GM21367 (cell line): ENCODE data around the gene CST9L.

Source experiments
- ATAC-seq: cut with Tn5 transposase; IDR thresholded peaks from one replicate; pipeline ENCODE4 v1.9.1; 2021; ENCODE audit not compliant: unreplicated experiment

The CST9L gene, protein sequence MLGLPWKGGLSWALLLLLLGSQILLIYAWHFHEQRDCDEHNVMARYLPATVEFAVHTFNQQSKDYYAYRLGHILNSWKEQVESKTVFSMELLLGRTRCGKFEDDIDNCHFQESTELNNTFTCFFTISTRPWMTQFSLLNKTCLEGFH

GRCh38 chr20:23568320-23568970 lies at the start of gene CST9L:
Gene CST9L (minus strand): TSS chr20:23568484. CDS start chr20:23568450, 34 bp downstream.
- ATAC-seq = no peak

DNA sequence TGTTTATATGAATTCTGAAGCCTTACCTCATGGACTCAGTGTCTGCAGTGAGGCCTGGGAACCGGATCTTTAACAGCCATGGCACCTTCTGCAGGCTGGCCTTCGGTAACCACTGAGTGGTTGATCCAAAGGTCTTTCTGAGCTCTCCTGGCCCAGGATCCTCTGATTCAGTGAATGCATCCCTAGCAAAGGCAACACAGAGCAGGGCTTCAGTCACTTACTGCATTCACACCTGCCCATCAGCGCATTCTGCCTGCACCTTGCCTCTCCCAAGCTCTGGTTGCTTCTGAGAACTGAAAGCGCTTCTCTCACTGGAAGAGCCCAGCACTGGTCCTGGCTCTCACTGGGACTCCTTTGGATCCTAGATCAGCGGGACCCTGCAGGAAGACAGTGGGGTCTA lies 45.9 kb upstream of the CST9L start:
- no peak for ATAC-seq

- ATAC-seq = no peak
These were observed 45.4 kb upstream of the CST9L start for GRCh38 chr20:23613676-23614075.

GRCh38 chr20:23612396-23612795 lies 44.1 kb upstream of the CST9L start:
- no peak for ATAC-seq

DNA sequence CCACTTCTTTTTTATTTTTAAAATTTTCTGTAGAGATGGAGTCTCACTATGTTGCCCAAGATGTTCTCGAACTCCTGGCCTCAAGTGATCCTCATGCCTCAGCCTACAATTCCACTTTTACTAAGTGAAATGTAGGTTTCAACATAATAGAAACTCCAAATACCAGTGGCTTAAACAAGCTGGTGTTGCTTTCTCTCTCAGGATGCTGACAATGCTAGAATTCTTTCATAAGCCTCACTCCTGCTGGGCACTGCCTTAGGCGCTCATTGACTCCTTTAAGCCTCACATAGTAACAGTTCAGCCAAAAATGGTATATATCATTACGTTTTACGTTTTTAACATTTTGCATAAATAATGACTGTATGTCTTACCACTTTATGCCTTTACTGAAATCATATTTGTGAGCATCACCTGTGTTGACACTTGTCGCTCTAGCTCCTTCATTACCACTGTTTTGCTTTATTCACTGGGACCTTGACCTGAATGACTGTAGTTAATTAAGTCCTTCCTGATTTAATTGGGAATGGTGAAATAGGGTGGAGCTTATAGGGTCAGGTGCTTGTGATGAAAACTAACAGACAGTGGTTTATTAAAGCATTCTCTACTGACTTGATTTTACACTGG lies 41.3 kb upstream of the CST9L start:
- no peak for ATAC-seq

GRCh38 chr20:23608251-23608846 lies 40.1 kb upstream of the CST9L start:
- no peak for ATAC-seq

GRCh38 chr20:23607497-23608245 lies 39.4 kb upstream of the CST9L start:
- ATAC-seq = no peak

DNA sequence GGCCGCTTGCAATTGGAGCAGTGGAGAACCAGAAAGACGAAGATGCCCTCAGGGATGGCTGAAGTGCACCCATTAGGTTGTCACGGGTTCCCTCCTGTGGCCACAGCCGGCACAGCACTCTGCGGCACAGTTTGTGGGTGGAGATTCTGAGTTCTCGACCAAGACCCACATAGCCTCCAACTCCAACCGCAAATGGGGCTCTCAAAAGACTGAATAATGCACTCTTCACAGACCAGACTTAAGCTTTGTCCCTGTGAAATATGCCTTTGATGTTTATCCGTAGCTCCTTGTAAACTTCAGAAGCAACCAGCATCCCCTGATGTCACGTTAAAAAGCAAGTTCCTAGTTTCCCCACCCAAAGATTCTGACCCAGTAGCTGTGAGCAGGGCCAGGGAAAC lies 38.4 kb upstream of the CST9L start:
- peak; percentile 90 for ATAC-seq

- no peak for ATAC-seq
These were observed 37.8 kb upstream of the CST9L start, which contains the start of gene CST9 for GRCh38 chr20:23605867-23606651. Gene CST9 (minus strand): TSS chr20:23605917. CDS start chr20:23605864, 53 bp downstream.

DNA sequence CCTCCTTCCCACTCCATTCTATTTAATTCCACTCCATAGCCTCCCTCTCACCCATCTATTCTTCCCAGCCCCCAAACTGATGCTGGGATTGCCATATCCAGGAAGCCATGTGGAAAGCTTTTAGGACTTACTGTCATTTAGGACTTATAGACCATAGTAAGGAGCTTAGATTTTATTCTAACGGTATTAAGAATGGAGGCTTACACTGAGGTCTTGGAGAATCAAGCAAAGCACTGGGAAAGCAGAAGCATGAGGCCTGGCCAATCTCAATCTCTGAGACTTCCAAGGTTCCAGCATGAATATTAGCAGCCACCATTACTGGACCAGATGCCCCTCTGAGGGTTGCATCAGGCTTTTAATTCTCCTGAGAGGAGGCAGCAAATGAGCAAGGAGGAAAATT lies 36.0 kb upstream of the CST9L start:
- no peak for ATAC-seq

DNA sequence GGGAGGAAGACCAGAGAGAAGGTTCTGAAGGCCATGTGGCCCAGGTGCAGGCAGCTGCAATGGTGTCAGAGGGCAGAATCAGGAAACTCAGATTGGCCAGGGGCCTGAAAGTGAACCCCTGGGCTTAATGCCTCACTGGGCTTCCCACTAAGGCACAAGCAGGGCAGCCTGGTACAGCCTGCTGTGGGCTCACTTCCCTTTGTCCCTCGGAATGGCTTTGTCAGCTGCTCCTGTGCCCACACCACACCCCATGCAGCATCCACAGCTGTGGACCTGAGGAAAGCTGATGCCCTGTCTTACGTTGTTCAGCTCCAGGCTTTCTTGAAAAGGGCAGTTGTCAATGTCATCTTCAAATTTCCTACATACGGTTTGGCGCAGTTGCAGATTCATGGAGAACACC lies 35.0 kb upstream of the CST9L start:
- ATAC-seq = no peak

GRCh38 chr20:23602699-23603098 lies 34.4 kb upstream of the CST9L start:
- ATAC-seq = no peak

DNA sequence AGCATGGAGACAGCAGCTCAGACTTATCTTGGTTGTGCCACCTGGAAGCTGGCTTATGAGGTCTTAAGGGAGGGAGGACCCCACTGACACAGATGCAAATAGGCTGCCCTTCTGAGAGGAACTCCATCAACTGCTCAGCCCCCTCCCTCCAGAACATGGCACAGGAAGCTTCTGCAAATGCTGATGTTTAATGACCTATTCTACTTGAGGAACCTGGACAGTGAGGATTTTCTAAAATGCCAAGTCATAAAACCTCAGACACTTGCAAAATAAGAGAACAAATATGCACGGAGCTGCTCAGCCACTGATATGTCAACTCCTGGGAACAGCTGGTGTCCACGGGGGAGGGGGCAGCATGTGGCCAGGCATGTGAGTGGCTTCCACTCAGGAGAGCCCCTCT lies 34.0 kb upstream of the CST9L start:
- ATAC-seq = no peak

- ATAC-seq = no peak
These were observed 33.4 kb upstream of the CST9L start for GRCh38 chr20:23601715-23602114.

GRCh38 chr20:23598481-23598880 lies 30.2 kb upstream of the CST9L start:
- no peak for ATAC-seq

- no peak for ATAC-seq
These were observed 28.4 kb upstream of the CST9L start for GRCh38 chr20:23596579-23597250.

GRCh38 chr20:23595941-23596340 lies 27.7 kb upstream of the CST9L start:
- ATAC-seq = no peak

DNA sequence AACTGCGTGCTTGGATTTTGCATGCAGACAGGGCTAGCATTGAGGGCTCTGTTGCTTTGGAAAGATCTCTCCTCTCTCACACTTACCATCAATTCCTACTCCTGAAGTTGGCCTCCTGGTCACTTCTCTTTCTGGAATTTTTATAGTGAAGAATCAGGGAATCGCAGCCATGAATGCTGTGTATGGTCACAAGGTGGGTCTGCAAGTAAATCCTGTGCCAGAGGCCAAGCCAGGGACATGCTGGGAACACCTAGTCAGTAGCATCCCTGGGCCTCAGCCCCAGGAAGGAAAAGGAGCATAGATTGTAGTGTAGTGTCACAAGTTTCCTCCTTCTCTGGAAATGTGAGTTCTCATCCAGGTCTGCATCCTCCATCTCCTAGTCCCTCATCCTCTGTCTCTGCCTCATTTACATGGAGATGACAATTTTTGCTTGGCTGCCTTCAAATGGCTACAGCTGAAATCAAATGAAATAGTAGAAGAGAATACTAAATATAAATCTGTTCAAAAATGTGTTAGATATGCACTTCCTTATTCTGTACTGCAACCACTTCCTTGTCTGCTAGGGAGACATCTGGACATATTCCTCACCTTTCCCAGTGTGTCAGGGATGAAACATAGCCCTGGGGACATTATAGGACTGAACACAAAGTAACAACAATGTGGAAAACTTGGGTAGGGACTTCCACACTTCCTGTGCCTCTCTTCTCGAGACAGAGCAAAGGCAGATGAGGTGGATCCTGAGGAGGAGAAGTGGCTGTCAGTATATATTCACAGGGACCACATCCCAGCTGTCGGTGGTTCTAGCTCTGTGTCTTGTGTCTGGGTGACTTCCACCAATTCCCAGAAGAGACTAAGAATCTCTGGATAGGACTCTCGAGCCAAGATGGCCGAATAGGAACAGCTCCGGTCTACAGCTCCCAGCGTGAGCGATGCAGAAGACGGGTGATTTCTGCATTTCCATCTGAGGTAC lies 20.4 kb upstream of the CST9L start:
- ATAC-seq = no peak

GRCh38 chr20:23587631-23588030 lies 19.3 kb upstream of the CST9L start:
- no peak for ATAC-seq
